ENCODE measurements around the gene ZNF423. TPM values are rescaled to one million over a fixed set of nuclear protein-coding genes. Genes with fewer than 3 reads are reported as not detected.
A peak's percentile ranks its signal among the peaks of the same experiment; 100 is the strongest.

ZNF423 gene
- total and polyA plus RNA-seq, 10 donors, result 0.36 to 7.0 (median 3.7) TPM

DNA sequence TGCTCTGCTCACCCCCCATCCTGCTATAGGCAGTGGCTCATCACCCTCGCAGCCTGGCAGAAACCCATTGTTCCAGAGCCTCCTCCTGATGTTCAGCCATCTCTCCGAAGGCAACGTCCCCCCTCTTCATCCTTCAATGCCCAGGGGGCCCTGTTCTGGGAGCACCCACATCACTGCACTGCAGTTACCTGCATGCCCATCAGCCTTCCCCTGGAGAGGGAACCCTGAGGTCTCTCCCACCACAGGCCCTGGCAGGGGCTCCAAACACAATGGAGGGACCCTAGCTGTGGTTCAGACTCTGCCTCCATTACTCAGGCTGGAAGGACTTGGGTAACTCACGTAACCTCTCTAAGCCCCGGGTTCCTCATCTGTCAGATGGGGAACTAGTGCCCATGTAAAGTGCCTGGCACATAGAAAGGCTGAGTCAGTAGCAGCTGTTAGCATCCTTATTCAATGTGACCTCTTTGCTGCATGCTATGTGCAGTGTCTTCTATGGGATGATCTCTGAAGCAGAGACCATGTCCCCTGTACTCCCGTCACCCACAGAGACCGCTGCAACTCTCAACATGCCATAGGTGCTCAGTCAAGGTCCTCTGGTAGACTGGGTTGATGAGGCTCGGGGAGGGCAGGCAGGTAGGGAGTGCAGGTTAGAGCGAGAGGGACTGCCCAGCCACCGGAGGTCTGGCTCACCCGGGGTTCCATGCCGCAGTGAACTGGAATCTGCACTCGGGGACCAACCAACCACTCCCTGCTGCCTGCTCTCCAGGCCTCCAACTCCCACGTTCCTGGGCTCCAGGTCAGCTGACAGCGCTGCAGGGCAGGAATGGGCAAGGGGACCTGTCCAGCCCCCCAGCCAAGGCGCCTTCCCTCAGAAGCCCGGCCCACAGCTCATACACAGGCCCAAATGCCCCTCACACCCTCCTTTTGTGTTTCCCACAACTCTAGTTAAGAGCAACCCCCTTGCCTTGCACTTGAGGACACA, 233.2 kb downstream of the ZNF423 start:
- intact Hi-C loops (cut with DNase I; ENCODE audit: low total_unique reads), result no loop called here

DNA sequence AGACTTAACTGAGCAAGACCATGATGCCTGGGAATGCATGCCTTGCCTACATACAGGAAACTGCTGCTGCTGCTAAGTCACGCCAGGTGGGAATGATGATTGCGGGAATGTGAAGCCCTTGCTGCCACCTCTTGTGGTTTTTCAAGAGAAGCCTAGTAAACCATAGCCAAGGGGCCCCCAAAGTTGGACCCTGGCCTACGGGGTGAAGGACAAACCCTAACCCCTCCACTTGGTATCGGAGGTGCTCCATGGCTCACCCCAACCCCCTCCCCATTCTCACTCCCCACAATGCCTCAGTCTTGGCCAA, 233.9 kb downstream of the ZNF423 start:
- H3K27ac ChIP-seq, result no peak overlapping the region

More for the DNA sequence above, 233.2 kb downstream of the ZNF423 start:
- no peaks in the 10 kb centered on the region for H3K27me3 ChIP-seq (replicated peaks in 1 of 7)
- no peak overlapping the region for H3K4me3 ChIP-seq
- H3K27ac ChIP-seq, result no peak overlapping the region
- no peak for TF ChIP-seq POLR2A (IDR thresholded peaks at IDR 0.05)
- TF ChIP-seq, protein P1, sequence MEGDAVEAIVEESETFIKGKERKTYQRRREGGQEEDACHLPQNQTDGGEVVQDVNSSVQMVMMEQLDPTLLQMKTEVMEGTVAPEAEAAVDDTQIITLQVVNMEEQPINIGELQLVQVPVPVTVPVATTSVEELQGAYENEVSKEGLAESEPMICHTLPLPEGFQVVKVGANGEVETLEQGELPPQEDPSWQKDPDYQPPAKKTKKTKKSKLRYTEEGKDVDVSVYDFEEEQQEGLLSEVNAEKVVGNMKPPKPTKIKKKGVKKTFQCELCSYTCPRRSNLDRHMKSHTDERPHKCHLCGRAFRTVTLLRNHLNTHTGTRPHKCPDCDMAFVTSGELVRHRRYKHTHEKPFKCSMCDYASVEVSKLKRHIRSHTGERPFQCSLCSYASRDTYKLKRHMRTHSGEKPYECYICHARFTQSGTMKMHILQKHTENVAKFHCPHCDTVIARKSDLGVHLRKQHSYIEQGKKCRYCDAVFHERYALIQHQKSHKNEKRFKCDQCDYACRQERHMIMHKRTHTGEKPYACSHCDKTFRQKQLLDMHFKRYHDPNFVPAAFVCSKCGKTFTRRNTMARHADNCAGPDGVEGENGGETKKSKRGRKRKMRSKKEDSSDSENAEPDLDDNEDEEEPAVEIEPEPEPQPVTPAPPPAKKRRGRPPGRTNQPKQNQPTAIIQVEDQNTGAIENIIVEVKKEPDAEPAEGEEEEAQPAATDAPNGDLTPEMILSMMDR (IDR thresholded peaks at IDR 0.05 in 8 of 11, conservative IDR thresholded peaks at IDR 0.05 in 3 of 11), result no peak
- no peak for TF ChIP-seq POLR2AphosphoS5 (IDR thresholded peaks at IDR 0.05)
- peak; percentile 66 for DNase-seq
- H3K9me3 ChIP-seq, result no peaks in the 10 kb centered on the region
- peaks cover 0 to 14% (median 3%) of the 10 kb centered on the region in 6 donors for H3K4me1 ChIP-seq
- H3K36me3 ChIP-seq, result no peaks in the 10 kb centered on the region
- WGBS, 5 donors, result 88 to 92% (median 90%) methylated on average over 17 of the region's 17 CpGs

DNA sequence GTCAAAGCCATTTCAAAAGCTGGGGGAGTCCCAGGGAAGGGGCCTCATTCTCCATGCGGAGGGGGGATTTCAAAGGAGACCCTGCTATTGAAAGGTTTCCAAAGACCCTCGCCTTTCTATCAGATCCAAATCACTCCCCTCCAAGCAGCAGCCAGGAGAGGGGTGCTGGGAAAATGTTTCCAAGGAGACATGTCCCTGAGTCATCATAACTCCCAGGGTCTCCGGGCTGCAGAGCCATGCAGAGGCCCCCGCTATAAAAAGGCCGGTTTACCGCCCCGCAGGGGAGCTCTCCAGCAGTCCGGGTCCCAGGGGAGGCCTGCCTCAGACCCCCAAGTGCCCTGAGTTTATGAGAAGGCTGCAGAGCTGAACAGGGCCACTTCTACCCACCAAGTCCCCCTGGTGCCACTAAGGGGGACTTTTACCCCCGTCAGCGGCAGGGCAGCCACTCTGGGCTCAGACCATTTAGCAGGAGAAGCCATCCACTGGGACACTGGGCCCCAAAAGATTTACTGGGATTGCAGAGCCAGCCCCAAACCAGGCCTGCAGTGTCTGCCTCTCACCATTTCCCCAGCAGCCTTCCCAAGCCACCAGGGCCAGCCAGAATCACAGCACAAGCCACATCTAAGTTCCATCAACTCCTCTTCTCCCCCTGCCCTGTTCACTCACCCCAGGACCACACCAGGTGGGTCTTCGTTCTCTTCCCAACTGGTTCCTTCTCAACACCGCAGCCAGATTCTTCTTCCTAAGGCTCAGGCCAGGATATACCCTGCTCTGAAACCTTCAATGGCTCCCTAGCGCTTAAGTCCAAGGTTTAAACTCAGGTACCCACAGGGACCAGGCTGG, 234.4 kb downstream of the ZNF423 start:
- peaks cover 0 to 14% (median 3%) of the 10 kb centered on the region in 6 donors for H3K4me1 ChIP-seq
- no peaks in the 10 kb centered on the region for H3K36me3 ChIP-seq
- intact Hi-C loops (cut with DNase I; ENCODE audit: low total_unique reads), result no loop called here
- 84 to 91% (median 84%) methylated on average over 7 to 13 of the region's 13 CpGs for whole genome bisulfite sequencing, 5 donors
- TF ChIP-seq, protein P1 (IDR thresholded peaks at IDR 0.05 in 8 of 11, conservative IDR thresholded peaks at IDR 0.05 in 3 of 11), result no peak
- TF ChIP-seq POLR2AphosphoS5 (IDR thresholded peaks at IDR 0.05) (no peak), POLR2A (IDR thresholded peaks at IDR 0.05) (no peak)
- peak overlapping the region in 1 of 8 donors; percentile 53 for H3K27ac ChIP-seq
- H3K4me3 ChIP-seq, result no peak overlapping the region
- no peaks in the 10 kb centered on the region for H3K9me3 ChIP-seq
- H3K27me3 ChIP-seq (replicated peaks in 1 of 7), result no peaks in the 10 kb centered on the region
- DNase-seq, result peak; percentile 49

More for the DNA sequence above, 233.9 kb downstream of the ZNF423 start:
- WGBS, 5 donors, result 70 to 93% (median 90%) methylated on average over 2 to 4 of the region's 4 CpGs
- peaks cover 0 to 14% (median 3%) of the 10 kb centered on the region in 6 donors for H3K4me1 ChIP-seq
- H3K4me3 ChIP-seq, result no peak overlapping the region
- H3K36me3 ChIP-seq, result no peaks in the 10 kb centered on the region
- intact Hi-C loops (cut with DNase I; ENCODE audit: low total_unique reads), result no loop called here
- H3K9me3 ChIP-seq, result no peaks in the 10 kb centered on the region
- TF ChIP-seq, protein P1 (IDR thresholded peaks at IDR 0.05 in 8 of 11, conservative IDR thresholded peaks at IDR 0.05 in 3 of 11), result no peak
- TF ChIP-seq POLR2AphosphoS5 (IDR thresholded peaks at IDR 0.05) (no peak), POLR2A (IDR thresholded peaks at IDR 0.05) (no peak)
- DNase-seq, result peak; percentile 38
- H3K27me3 ChIP-seq (replicated peaks in 1 of 7), result no peaks in the 10 kb centered on the region
